GM10266 (cell line): Measurements from ENCODE around the gene AARS2.
"Not testable (repeated sequence)": the region's sequence is repeated elsewhere in the genome, so short reads cannot be mapped to it uniquely, and the experiment has no call there.

Experiments used
- DNase-seq: peaks from one replicate; pipeline ENCODE4 v3.0.0; 2012; ENCODE audit errors: extremely low spot score
- TF ChIP-seq, protein P1 (sequence below): IDR thresholded peaks from 2 replicates; pipeline ENCODE4 v1.5.1; 2012; ENCODE audit warnings: mild to moderate bottlenecking, low read depth; ENCODE audit not compliant: control insufficient read depth, insufficient read depth; ENCODE audit errors: missing control alignments

The AARS2 gene

DNA sequence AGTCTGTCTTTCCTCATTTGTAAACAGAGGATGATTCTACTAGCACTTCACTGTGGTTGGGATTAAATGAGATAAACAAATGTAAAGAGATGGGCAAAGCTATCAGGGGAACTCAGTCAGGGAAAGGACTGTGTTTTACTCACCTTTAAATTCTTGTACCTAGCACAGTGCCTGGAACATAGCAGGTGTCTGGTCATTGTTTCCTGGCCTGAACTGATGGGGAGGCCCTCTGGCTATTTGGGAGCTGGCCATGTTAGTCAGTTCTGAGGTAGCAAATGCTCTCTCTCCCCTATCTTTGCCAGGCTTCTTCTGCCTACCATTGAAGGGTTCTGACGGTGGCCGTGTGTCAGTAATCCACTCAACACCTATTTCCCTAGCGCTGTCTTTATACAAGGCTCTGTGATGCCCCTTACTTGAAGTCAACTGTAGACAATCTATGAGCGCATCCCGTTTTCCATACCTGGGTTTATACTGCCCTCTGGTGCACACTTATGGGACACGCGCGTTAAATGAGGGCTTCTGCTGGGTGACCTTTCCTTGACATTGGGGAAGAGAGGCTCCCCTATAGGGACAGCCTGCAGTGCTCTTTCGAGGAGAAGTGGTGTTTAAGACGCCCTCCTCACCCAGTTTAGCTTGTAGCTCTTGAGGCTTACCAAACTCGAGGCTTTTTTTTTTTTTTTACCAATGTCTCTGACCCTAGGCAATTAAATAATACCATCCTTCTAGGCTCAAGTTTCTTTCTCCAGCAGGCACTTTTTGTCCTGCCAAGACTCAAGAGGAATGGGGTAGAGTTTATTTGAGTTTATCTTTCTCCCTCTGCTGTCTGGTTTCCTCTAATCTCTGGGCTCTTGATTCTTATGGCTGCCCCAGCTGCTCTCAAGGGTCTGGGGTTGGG lies 25.3 kb upstream of the AARS2 start:
- peak; percentile 78 for DNase-seq
- TF ChIP-seq, protein P1, sequence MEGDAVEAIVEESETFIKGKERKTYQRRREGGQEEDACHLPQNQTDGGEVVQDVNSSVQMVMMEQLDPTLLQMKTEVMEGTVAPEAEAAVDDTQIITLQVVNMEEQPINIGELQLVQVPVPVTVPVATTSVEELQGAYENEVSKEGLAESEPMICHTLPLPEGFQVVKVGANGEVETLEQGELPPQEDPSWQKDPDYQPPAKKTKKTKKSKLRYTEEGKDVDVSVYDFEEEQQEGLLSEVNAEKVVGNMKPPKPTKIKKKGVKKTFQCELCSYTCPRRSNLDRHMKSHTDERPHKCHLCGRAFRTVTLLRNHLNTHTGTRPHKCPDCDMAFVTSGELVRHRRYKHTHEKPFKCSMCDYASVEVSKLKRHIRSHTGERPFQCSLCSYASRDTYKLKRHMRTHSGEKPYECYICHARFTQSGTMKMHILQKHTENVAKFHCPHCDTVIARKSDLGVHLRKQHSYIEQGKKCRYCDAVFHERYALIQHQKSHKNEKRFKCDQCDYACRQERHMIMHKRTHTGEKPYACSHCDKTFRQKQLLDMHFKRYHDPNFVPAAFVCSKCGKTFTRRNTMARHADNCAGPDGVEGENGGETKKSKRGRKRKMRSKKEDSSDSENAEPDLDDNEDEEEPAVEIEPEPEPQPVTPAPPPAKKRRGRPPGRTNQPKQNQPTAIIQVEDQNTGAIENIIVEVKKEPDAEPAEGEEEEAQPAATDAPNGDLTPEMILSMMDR, result peak; percentile 78

DNA sequence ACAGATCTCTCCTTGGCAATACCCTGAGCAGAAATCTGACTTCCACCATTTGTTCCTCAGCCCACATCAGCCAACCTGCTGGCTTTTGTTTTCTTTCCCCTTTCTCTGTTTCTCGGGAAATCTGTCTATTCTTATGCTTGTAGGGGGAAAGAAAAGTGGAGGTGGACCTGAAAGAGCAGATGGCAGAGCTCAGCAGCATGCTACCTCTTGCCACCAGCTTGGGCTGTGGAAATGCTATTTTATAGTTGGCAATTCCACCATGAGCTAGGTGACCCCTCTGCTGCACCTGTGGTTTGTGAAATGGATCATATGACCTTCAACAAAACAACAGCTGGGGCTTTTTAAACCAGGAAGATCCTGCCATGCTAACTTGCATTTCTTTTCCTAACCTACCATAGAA lies 22.5 kb upstream of the AARS2 start:
- TF ChIP-seq, protein P1, result no peak
- no peak for DNase-seq

DNA sequence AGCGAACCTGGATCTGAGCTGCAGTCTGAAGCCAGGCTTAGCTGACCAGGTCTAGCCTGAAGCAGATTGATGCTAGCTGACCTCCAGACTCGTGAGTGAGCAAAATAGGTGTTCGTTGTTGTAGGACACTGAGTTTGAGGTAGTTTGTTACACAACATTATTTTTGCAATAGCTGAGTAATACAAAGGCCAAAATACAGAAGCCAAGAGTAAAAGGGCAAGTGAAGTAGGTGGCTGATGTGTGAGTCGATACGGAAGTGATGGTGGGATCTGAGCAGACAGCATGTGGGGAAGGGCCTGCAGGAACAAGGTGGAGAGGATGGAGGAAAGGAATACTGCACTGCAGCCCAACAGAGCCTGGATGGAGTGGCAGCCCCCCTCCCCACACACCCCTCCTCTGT lies 20.8 kb upstream of the AARS2 start:
- DNase-seq, result no peak
- TF ChIP-seq, protein P1, result no peak

DNA sequence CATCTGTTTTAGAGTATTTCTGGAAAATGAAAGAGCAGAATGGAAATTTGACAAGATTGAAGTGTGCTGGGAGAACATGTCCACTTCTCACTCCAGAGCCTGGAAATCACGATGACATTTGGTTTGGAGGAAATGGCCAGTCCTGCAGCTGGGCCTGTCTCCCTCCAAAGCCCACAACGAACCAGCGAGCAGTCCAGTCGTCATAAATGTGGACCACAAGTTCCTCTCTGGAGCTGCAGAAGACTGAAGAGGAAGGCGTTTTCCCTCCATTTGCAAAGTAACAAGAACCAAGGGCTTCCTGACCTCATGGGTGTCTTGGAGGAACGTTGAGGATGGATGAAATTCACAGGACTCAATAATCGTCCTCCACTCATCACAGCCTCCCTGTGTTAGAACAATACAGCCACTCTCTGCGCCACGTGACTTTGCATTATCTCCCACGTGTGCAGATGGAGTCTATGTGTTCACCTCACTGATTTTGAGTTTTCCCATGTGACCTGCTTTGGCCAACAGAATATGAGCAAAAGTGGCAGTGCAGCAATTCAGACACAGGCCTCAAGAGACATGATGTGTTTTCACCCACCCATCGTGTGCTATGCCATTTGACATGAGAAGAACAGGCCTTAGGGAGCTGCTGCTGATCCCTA lies 20.2 kb upstream of the AARS2 start:
- no peak for DNase-seq
- TF ChIP-seq, protein P1, result no peak

DNA sequence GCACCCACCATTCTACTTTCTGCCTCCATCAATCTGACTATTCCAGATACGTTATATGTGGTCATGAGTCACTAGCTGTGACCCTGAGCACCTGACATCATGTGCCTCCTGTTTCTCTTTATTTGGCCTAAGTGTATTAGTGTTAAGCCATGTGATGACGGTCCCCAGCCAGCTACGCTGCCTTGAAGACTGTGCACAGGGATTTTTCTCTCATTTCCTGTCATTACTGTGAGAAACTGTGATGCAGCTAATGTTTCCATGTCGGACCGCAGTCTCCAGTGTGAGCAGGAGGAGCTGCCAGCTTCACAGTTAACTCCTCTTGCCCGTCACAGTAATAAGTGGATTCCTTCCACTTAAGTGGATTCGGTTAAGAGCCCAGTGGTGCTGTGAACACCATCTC lies 19.4 kb upstream of the AARS2 start:
- DNase-seq, result no peak
- TF ChIP-seq, protein P1, result no peak

DNA sequence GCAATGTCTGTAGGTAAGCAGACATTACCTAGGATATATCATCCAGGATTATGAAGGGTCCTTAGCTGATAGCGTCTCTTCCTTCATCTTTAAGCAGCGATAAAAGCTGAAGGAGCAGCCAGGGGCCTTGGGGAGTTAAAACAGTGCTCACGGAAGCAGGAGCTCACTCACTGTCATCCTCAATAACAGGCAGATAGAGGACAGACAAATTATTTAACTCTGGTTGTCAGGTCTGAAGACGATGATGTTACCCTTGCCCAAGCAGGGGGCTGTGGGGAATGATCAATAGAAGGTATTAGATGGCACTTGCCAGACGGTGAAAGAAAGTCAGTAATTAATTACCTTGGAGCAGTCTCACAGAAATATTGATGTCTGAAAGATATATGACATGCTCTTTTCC lies 16.7 kb upstream of the AARS2 start:
- no peak for DNase-seq
- TF ChIP-seq, protein P1, result no peak

DNA sequence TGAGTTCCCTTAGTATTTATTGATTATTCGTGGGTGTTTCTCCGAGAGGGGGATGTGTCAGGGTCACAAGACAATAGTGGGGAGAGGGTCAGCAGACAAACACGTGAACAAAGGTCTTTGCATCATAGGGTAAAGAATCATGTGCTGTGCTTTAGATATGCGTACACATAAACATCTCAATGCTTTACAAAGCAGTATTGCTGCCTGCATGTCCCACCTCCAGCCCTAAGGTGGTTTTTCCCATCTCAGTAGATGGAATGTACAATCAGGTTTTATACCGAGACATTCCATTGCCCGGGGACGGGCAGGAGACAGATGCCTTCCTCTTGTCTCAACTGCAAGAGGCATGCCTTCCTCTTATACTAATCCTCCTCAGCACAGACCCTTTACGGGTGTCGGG lies 15.1 kb upstream of the AARS2 start:
- DNase-seq, result not testable (repeated sequence)
